Head of caudate nucleus (tissue), 42 donors: ENCODE data around the gene NLGN3.
A peak's percentile ranks its signal among the peaks of the same experiment; 100 is the strongest.

Source experiments
- DNase-seq, 42 donors: peaks; one replicate each; pipeline versions ENCODE4 v3.0.0 to v3.0.0-alpha.2; 2020 to 2021; ENCODE audit warnings: mixed read lengths in 7 of 42
- intact Hi-C: fragments of 100-400 bp; cut with DNase I; formaldehyde crosslinking; loops from one replicate; pipeline ENCODE4 v1.15.0; 2022

NLGN3 gene

DNA sequence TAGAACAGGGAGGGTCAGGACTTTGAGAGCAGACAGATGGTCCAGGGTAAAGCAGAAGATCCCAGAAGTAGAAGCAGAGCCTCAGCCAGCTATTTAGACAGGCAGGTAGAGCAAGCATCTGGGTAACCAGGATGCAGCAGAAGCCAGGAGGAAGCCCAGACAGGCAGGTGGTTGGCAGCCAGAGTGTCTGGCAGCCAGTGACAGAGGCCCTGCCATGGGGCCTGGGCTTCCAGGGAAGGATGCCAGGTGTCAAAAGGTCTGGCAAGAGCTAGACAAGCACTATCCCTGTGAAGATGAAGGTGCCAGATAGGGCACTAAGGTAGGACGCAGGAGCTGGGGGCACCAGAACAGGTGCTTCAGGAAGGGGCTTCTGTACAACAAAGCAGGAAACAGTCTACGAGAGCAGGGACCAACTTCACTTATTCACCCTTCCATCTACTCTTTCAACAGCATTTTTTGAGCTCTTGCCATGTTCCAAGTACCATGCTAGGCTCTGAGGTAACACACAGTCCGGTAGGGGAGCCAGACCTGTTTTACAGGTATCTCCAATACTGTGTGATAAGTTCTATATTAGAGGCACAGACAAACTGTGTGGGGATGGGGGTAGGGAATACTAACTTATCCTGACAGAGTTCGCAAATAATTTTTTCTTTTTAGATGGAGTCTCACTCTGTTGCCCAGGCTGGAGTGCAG is 40.3 kb downstream of the NLGN3 start:
- no peak for DNase-seq
- intact Hi-C loops: no loop called here

DNA sequence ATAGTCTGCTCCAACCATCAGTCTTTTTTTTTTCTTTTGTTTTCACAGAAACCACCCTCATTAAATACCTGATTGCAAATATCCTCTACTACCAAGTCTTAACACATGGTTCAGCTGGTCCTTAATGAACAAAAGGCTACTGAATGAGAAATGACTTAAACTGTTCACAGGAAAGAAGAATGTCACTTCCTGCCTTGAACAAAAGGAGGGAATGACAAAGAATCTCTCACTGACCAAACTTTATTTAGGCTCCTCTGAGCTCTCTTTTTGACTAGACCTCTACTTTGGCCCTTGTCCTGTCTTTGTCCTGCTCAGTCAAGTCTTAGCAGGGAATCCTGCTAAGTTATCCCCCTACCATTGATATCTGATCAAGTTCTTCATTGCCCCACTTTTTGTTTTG is 46.6 kb downstream of the NLGN3 start:
- no peak for DNase-seq
- intact Hi-C loops: no loop called here

DNA sequence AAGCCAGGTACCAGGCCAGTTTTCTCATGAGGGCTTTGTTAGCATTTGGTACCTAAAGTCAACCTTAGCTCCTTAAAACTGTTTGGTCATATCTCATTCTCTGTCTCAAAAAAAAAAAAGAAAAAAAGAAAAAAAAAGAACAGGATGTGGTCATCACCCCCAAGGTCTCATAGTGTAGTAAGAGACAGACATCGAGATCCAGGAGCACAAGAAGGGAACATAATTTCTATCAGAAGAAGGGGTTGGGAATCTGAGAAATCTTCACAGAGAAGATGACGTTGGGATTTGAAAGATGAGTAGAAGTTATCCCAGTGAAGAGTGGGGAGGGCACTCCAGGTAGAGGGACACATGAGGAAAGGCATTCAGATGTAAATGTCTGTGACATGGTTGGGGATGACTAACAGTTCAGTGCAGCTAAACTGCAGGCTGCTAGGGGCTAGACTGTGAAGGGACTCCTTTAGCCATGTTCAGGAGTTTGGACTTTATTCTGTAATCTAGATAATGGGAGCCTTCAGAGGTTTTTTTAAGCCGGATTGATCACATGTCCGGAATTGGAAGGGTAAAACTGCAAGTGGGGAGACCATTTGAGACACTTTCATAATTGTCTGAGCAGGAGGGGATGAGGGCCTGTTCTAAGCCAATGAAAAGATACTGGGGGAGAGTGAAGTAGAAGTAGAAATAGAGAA is 51.5 kb downstream of the NLGN3 start:
- intact Hi-C loops: no loop called here
- no peak for DNase-seq

DNA sequence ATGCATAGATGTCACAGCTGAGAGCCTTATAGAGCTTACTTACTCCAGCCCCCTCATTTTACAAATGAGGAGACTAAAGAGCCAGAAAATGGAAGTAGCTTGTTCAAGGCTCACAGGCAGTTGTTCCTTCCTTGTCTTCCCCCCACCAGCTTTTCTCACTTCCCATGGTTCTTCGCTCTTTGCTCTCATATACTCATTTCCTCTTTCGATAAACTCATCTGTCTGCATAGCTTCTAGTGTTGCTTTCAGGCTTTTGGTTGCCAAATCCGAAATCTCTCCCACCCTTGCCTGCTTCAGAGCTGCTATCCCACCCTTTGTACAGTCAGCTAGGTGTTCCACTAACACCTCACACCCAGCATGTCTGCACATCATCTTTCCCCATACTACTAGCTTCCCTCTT is 53.4 kb downstream of the NLGN3 start:
- intact Hi-C loops: no loop called here
- peak in 1 of 42 donors; percentile 3 for DNase-seq

DNA sequence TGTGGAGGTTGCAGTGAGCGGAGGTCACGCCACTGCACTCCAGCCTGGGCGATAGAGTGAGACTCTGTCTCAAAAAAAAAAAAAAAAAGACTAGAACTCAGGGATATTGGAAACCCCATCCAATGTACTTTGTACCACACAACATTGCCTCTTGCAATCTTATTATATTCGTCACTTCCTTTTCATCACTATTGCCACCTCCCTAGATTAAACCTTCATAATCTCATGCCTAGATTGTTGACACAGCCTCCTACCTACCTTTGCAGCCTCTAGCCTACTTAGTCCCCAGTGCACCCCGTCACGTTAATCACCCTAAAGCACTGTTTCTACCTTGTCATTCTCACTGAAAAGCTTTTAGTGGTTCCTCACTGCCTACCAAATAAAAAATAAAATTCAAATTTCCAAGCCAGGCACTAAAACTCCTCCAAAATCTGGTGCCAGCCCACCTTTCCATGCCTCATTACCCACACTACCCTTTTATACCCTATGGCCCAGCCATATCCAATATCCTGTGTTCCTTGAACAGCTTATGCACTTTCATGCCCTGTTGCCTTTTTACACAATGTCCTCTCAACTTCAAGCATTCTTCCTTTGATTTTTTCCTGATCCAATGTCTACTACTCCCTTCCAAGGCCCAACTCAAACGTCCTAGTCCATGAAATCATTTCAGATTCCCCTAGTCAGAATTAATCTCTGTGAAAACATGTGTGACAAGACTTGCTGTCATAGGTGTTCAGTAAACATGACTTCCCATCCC is 54.8 kb downstream of the NLGN3 start:
- no peak for DNase-seq
- intact Hi-C loops: no loop called here

DNA sequence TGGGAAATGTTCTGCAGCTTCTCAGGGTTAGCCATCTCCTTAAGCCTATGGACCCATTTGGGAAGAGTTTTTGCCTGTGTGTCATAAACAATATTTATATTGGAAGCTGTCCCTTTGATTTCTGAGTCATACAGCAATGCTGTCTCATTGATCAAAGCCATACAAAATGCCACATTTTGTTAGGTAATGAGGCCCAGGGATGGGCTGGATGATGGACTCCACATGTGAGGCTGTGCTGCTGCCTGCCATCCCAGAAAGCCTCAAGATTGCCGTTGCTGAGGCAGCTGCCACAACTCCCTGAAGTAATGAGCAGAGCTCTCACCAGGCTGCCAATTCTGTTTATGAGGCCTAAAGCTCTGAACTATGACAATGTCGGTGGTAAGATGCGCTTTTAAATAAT is 66.2 kb downstream of the NLGN3 start:
- no peak for DNase-seq
- intact Hi-C loops: no loop called here

DNA sequence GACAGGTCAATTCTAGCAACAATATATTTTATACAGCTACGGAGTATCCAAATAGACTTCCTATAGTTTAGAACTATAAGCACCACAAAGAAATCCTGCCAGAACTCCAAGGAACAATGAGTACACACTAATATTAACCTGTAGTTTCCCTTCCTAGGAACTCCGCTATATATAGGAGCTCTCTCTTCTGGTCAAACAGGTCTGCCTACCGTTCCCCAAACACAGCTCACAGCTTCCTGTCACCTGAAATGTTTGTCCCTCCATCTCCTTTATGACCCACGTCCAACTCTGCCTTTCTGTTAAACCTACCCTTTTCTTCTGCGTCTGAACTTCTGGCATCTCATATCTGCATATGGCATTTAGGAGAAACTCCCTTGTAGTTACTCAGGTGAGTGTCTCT is 67.9 kb downstream of the NLGN3 start:
- intact Hi-C loops: no loop called here

DNA sequence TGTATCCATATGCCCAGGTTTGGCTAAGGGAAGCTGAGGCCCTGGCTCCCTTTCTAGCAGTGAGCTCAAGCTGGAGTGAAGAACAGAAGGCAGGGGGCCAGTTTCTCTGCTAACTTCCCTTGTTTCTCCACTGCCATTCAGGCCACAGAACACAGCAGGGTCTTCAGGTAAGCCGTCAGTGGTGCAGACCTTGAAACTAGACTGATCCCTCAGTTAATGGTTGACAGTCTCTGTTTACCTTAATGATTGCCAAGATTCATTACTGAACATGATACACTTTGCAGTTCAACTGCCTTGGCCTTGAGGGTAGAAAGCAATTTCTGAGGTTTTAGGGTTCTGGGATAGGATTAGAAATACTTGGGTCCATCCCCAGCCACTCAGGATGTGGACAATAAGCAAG is 69.5 kb downstream of the NLGN3 start:
- intact Hi-C loops: no loop called here
- no peak for DNase-seq

More for the DNA sequence above, 67.9 kb downstream of the NLGN3 start:
- DNase-seq: no peak

DNA sequence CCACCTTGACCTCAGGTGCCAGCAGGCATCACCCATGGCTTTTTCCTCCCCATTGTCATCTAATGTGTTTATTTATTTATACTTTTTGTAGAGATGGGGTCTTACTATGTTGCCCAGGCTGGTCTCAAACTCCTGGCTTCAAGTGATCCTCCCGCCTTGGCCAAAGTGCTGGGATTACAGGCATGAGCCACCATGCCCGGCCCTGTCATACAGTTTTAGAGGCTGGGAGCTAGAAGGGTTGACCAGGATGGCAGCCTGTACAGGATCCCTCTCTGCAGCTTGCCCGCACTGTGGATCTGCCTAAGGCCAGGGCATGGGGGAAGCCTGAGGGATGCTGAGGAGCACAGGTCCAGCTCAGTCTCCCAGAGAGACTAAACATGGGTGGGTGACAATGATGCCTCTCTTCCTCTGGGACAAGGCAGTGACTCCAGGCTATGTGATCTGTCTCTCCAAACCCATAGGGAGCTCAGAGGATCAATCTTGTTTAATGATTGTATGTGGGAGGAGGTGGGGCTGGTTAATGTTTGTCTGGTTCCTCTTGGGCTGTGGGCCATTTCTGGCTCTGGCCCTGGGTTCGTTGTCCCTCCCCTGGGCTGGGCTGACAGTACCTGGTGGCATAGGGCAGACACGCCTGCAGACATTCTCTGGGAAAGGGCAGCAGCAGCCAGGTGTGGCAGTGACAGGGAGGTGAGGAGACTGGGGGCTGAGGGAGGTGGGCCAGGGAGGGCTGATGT is 70.1 kb downstream of the NLGN3 start:
- intact Hi-C loops: no loop called here
- DNase-seq: no peak

- intact Hi-C loops: no loop called here
- no peak for DNase-seq
These were observed 70.8 kb downstream of the NLGN3 start for GRCh38 chrX:71215338-71215912.

DNA sequence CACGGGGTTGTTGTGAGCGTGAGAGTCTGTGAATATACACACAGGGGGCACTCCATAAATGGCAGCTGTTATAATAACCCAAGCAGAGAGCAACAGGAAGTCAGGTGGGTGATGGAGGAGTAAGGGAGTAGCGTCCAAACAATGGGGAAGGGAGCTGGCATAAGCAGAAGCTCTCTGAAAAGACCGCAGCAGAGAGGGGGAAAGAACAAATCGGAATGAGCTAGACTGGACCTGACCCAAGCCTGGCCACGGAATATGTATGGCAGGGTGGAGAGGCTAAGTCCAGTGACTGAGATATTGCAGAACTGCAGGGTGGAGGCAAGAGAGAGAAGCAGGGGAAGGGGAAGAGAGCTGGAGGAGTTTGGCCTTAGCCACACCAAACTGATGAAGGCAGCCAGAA is 71.8 kb downstream of the NLGN3 start:
- intact Hi-C loops: no loop called here
- no peak for DNase-seq

DNA sequence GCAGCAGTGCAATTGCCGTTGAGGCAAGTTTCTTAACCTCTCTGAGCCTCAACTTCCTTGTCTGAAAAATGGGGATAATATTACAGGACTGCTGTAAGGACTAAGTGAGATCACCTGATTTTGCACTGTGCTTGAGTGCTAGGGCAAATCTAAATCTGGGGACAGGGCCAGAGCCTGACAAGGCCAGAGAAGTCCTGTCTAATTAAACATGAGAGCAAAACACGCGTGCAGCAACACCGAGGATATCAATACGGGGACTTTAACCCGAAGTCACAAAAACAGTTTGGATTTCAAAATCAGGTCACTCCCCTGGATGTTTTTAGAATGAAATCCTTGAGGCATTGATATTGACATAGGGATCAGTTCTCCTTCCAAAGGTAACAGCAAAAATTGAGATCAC is 72.7 kb downstream of the NLGN3 start:
- DNase-seq: no peak
- intact Hi-C loops: no loop called here
